Measurements from ENCODE around the gene AMFR.

DNA sequence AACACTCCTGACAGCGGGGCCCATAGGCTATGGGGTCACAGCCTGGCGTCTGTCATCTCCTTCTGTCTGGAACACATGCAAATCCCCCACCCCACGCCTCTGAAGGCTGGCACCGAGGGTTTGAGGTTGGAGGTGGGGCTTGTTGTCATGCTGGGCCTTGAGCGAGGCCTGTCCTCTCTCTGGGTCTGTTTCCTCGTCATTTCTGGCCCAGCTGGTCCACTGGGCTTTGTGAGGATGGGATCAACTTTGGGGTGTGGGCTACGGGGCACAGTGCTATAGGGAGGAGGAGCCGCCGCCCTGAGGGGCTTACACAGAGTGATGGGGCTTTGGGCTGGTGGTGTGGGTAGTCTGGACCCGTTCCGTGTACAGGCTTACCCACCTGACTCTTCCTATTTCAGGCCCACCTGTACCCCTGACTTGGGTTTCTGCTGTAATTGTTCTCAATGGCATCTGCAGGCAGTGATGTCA, 87.5 kb downstream of the AMFR start:
- no peak for TF ChIP-seq CTCF (IDR thresholded peaks at IDR 0.05)
- TF ChIP-seq ZFX (IDR thresholded peaks at IDR 0.05; ENCODE audit: borderline replicate concordance): no peak

All from 22Rv1 (cell line).